KMS-11 (cell line): ENCODE results near the gene HECTD2.

ENCODE experiments used
- H2AFZ ChIP-seq: fragments of 200-600 bp; sonication (generic); 2 replicates; pipeline ENCODE4 v1.6.1; 2016; ENCODE audit warnings: antibody characterized with exemption, mixed run types, low read depth
- H3K27ac ChIP-seq: fragments of 200-600 bp; sonication (generic); 2 replicates; pipeline ENCODE4 v1.6.1; 2016; ENCODE audit warnings: mild to moderate bottlenecking, mixed run types
- H3K27me3 ChIP-seq: fragments of 200-600 bp; sonication (generic); 2 replicates; pipeline ENCODE4 v1.6.1; 2017; ENCODE audit warnings: mild to moderate bottlenecking, low read depth, mixed run types, moderate library complexity; ENCODE audit not compliant: insufficient read depth
- H3K36me3 ChIP-seq: fragments of 200-600 bp; sonication (generic); 2 replicates; pipeline ENCODE4 v1.6.1; 2017; ENCODE audit warnings: mild to moderate bottlenecking, mixed run types; ENCODE audit not compliant: insufficient read depth
- H3K4me1 ChIP-seq: fragments of 200-600 bp; sonication (generic); 2 replicates; pipeline ENCODE4 v1.6.1; 2016; ENCODE audit warnings: mild to moderate bottlenecking, low read depth, mixed run types; ENCODE audit not compliant: poor library complexity, severe bottlenecking
- H3K4me2 ChIP-seq: fragments of 200-600 bp; sonication (generic); 2 replicates; pipeline ENCODE4 v1.7.0; 2016; ENCODE audit warnings: mild to moderate bottlenecking, mixed run types
- H3K4me3 ChIP-seq: fragments of 200-600 bp; sonication (generic); IDR thresholded peaks from 2 replicates; pipeline ENCODE4 v1.6.1; 2017; ENCODE audit warnings: low read depth, low read length, mixed read lengths; ENCODE audit not compliant: insufficient read depth
- H3K79me2 ChIP-seq: fragments of 200-600 bp; sonication (generic); 2 replicates; pipeline ENCODE4 v1.6.1; 2016; ENCODE audit warnings: low read depth, mixed run types; ENCODE audit not compliant: insufficient read depth
- H3K9ac ChIP-seq: fragments of 200-600 bp; sonication (generic); 2 replicates; pipeline ENCODE4 v1.6.1; 2016; ENCODE audit warnings: mild to moderate bottlenecking, mixed run types
- H4K20me1 ChIP-seq: fragments of 200-600 bp; sonication (generic); 2 replicates; pipeline ENCODE4 v1.6.1; 2016; ENCODE audit warnings: mild to moderate bottlenecking, mixed run types; ENCODE audit not compliant: insufficient read depth
- TF ChIP-seq, protein P1 (sequence below): fragments of 200-600 bp; sonication (generic); conservative IDR thresholded peaks from 2 replicates; pipeline ENCODE4 v1.6.1; 2017; ENCODE audit warnings: low read depth, mild to moderate bottlenecking, antibody characterized with exemption, low read length, moderate library complexity, mixed read lengths

Gene HECTD2

DNA sequence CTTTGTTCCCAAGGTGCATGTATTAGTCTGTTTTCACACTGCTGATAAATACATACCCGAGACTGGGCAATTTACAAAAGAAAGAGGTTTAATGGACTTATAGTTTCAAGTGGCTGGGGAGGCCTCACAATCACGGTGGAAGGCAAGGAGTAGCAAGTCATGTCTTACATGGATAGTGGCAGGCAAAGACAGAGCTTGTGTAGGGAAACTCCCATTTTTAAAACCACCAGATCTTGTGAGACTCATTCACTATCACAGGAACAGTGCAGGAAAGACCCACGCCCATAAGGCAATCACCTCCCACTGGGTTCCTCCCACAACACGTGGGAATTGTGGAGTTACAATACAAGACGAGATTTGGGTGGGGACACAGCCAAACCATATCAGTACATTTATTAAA lies 129.8 kb downstream of the HECTD2 start:
- Histone ChIP-seq H2AFZ (no peak overlapping the region), H3K36me3 (no peaks in the 10 kb centered on the region), H3K4me3 (no peak overlapping the region), H3K27ac (no peak overlapping the region), H3K27me3 (no peaks in the 10 kb centered on the region), H3K4me1 (no peaks in the 10 kb centered on the region), H3K4me2 (no peak overlapping the region), H3K9ac (no peak overlapping the region), H4K20me1 (no peaks in the 10 kb centered on the region), H3K79me2 (no peaks in the 10 kb centered on the region)
- TF ChIP-seq, protein P1, sequence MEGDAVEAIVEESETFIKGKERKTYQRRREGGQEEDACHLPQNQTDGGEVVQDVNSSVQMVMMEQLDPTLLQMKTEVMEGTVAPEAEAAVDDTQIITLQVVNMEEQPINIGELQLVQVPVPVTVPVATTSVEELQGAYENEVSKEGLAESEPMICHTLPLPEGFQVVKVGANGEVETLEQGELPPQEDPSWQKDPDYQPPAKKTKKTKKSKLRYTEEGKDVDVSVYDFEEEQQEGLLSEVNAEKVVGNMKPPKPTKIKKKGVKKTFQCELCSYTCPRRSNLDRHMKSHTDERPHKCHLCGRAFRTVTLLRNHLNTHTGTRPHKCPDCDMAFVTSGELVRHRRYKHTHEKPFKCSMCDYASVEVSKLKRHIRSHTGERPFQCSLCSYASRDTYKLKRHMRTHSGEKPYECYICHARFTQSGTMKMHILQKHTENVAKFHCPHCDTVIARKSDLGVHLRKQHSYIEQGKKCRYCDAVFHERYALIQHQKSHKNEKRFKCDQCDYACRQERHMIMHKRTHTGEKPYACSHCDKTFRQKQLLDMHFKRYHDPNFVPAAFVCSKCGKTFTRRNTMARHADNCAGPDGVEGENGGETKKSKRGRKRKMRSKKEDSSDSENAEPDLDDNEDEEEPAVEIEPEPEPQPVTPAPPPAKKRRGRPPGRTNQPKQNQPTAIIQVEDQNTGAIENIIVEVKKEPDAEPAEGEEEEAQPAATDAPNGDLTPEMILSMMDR = no peak

DNA sequence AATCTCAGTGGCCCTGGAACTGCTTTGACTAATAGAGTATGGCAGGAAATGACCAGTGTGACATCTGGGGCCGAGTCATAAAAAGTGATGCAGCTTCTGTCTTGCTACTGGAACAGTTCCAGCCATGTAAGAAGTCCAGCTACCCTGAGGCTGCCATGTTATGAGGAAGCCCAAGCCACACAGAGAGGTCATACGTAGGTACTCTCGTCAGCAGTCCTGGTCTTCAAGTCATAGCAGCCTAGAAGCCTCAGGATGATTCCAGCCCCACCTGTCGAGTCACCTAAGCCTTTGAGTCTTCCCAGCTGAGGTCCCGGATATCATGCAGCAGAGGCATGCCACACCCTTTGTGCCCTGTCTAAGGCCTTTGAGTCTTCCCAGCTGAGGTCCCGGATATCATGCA lies 130.6 kb downstream of the HECTD2 start:
- no peak overlapping the region for H3K4me2 ChIP-seq
- H3K79me2 ChIP-seq = no peaks in the 10 kb centered on the region
- TF ChIP-seq, protein P1 = no peak
- no peak overlapping the region for H3K27ac ChIP-seq
- no peaks in the 10 kb centered on the region for H3K4me1 ChIP-seq
- no peak overlapping the region for H3K4me3 ChIP-seq
- H3K27me3 ChIP-seq = no peaks in the 10 kb centered on the region
- H2AFZ ChIP-seq = no peak overlapping the region
- H4K20me1 ChIP-seq = no peaks in the 10 kb centered on the region
- no peak overlapping the region for H3K9ac ChIP-seq
- no peaks in the 10 kb centered on the region for H3K36me3 ChIP-seq

GRCh38 chr10:91541481-91541880 lies 131.3 kb downstream of the HECTD2 start:
- H2AFZ ChIP-seq = no peak overlapping the region
- TF ChIP-seq, protein P1 = no peak
- H3K36me3 ChIP-seq = no peaks in the 10 kb centered on the region
- H3K79me2 ChIP-seq = no peaks in the 10 kb centered on the region
- H3K27me3 ChIP-seq = no peaks in the 10 kb centered on the region
- H3K4me2 ChIP-seq = no peak overlapping the region
- no peaks in the 10 kb centered on the region for H4K20me1 ChIP-seq
- H3K9ac ChIP-seq = no peak overlapping the region
- H3K4me3 ChIP-seq = no peak overlapping the region
- H3K4me1 ChIP-seq = no peaks in the 10 kb centered on the region
- no peak overlapping the region for H3K27ac ChIP-seq

- no peak overlapping the region for H2AFZ ChIP-seq
- H3K4me3 ChIP-seq = no peak overlapping the region
- H4K20me1 ChIP-seq = no peaks in the 10 kb centered on the region
- H3K27ac ChIP-seq = no peak overlapping the region
- TF ChIP-seq, protein P1 = no peak
- no peak overlapping the region for H3K9ac ChIP-seq
- no peaks in the 10 kb centered on the region for H3K4me1 ChIP-seq
- no peaks in the 10 kb centered on the region for H3K36me3 ChIP-seq
- H3K4me2 ChIP-seq = no peak overlapping the region
- no peaks in the 10 kb centered on the region for H3K27me3 ChIP-seq
- no peaks in the 10 kb centered on the region for H3K79me2 ChIP-seq
Measured at GRCh38 chr10:91545384-91545783, 135.2 kb downstream of the HECTD2 start.
